Measurements from ENCODE around the gene ACER3.
"Not testable (repeated sequence)": the region's sequence is repeated elsewhere in the genome, so short reads cannot be mapped to it uniquely, and the experiment has no call there.

Gene ACER3

GRCh38 chr11:77059806-77060205 lies 199.1 kb downstream of the ACER3 start:
- DNase-seq (ENCODE audit: low read depth), result no peak

- DNase-seq (ENCODE audit: low read depth), result no peak
These were observed 199.5 kb downstream of the ACER3 start for GRCh38 chr11:77060234-77060633.

GRCh38 chr11:77061258-77061657 lies 200.5 kb downstream of the ACER3 start:
- not testable (repeated sequence) for DNase-seq (ENCODE audit: low read depth)

GRCh38 chr11:77062924-77063323 lies 202.2 kb downstream of the ACER3 start:
- DNase-seq (ENCODE audit: low read depth), result no peak

- DNase-seq (ENCODE audit: low read depth), result no peak
These were observed 202.7 kb downstream of the ACER3 start for GRCh38 chr11:77063407-77063806.

GRCh38 chr11:77063861-77064260 lies 203.1 kb downstream of the ACER3 start:
- DNase-seq (ENCODE audit: low read depth), result no peak

- no peak for DNase-seq (ENCODE audit: low read depth)
These were observed 204.0 kb downstream of the ACER3 start for GRCh38 chr11:77064648-77065217.

GRCh38 chr11:77065878-77066228 lies 205.1 kb downstream of the ACER3 start:
- no peak for DNase-seq (ENCODE audit: low read depth)

- DNase-seq (ENCODE audit: low read depth), result peak; percentile 92
These were observed 205.7 kb downstream of the ACER3 start, which contains the start of gene CAPN5 for GRCh38 chr11:77066229-77067042. CAPN5 (plus strand) TSS chr11:77066971; CDS start chr11:77084887, 17,916 bp downstream.

- no peak for DNase-seq (ENCODE audit: low read depth)
These were observed 207.2 kb downstream of the ACER3 start for GRCh38 chr11:77067861-77068443.

- no peak for DNase-seq (ENCODE audit: low read depth)
These were observed 208.0 kb downstream of the ACER3 start for GRCh38 chr11:77068457-77069335.

- no peak for DNase-seq (ENCODE audit: low read depth)
These were observed 208.7 kb downstream of the ACER3 start for GRCh38 chr11:77069336-77069968.

- no peak for DNase-seq (ENCODE audit: low read depth)
These were observed 209.4 kb downstream of the ACER3 start for GRCh38 chr11:77069969-77070582.

GRCh38 chr11:77071077-77071476 lies 210.4 kb downstream of the ACER3 start:
- no peak for DNase-seq (ENCODE audit: low read depth)

- peak; percentile 60 for DNase-seq (ENCODE audit: low read depth)
These were observed 211.2 kb downstream of the ACER3 start for GRCh38 chr11:77071671-77072605.

- no peak for DNase-seq (ENCODE audit: low read depth)
These were observed 212.2 kb downstream of the ACER3 start for GRCh38 chr11:77072851-77073327.

- DNase-seq (ENCODE audit: low read depth), result peak; percentile 95
These were observed 212.7 kb downstream of the ACER3 start for GRCh38 chr11:77073328-77074001.

- DNase-seq (ENCODE audit: low read depth), result no peak
These were observed 213.5 kb downstream of the ACER3 start for GRCh38 chr11:77074205-77074604.

- DNase-seq (ENCODE audit: low read depth), result no peak
These were observed 214.0 kb downstream of the ACER3 start for GRCh38 chr11:77074626-77075221.
